GM19351 (cell line): ENCODE measurements around the gene WDR45B.
"Not testable (repeated sequence)": the region's sequence is repeated elsewhere in the genome, so short reads cannot be mapped to it uniquely, and the experiment has no call there.

Experiments used
- ATAC-seq: cut with Tn5 transposase; IDR thresholded peaks from one replicate; pipeline ENCODE4 v1.9.1; 2021; ENCODE audit warnings: mild to moderate bottlenecking, moderate library complexity; ENCODE audit not compliant: unreplicated experiment

The WDR45B gene

GRCh38 chr17:82587234-82588086, 60.8 kb downstream of the WDR45B start:
- no peak for ATAC-seq

GRCh38 chr17:82586576-82587233, 61.5 kb downstream of the WDR45B start:
- no peak for ATAC-seq

- ATAC-seq: not testable (repeated sequence)
These were observed 62.2 kb downstream of the WDR45B start for GRCh38 chr17:82585935-82586575.

GRCh38 chr17:82583720-82584234, 64.5 kb downstream of the WDR45B start:
- no peak for ATAC-seq

GRCh38 chr17:82582709-82583108, 65.5 kb downstream of the WDR45B start:
- ATAC-seq: no peak

- ATAC-seq: no peak
These were observed 66.0 kb downstream of the WDR45B start for GRCh38 chr17:82582213-82582612.

- not testable (repeated sequence) for ATAC-seq
These were observed 68.3 kb downstream of the WDR45B start for GRCh38 chr17:82579969-82580368.

GRCh38 chr17:82577300-82577699, 70.9 kb downstream of the WDR45B start:
- no peak for ATAC-seq

- not testable (repeated sequence) for ATAC-seq
These were observed 72.5 kb downstream of the WDR45B start for GRCh38 chr17:82575581-82576221.

GRCh38 chr17:82574041-82574440, 74.2 kb downstream of the WDR45B start:
- no peak for ATAC-seq

- no peak for ATAC-seq
These were observed 76.4 kb downstream of the WDR45B start for GRCh38 chr17:82571855-82572254.

- no peak for ATAC-seq
These were observed 78.0 kb downstream of the WDR45B start for GRCh38 chr17:82570277-82570676.

- no peak for ATAC-seq
These were observed 78.6 kb downstream of the WDR45B start for GRCh38 chr17:82569621-82570020.

- no peak for ATAC-seq
These were observed 79.2 kb downstream of the WDR45B start for GRCh38 chr17:82568997-82569393.

GRCh38 chr17:82567286-82567685, 81.0 kb downstream of the WDR45B start:
- no peak for ATAC-seq

- no peak for ATAC-seq
These were observed 81.9 kb downstream of the WDR45B start for GRCh38 chr17:82566129-82566960.

GRCh38 chr17:82565551-82565950, 82.7 kb downstream of the WDR45B start:
- no peak for ATAC-seq
